Stimulated activated CD4-positive, alpha-beta T cell treated with anti-CD3 and anti-CD28 coated beads, TNF-alpha, amount 100 ng/mL, for 48 hours (primary cell): ENCODE data around the gene GPRIN3.
"Not testable (repeated sequence)": the region's sequence is repeated elsewhere in the genome, so short reads cannot be mapped to it uniquely, and the experiment has no call there.

ENCODE experiments used
- DNase-seq, 3 donors: peaks; one replicate each; pipeline ENCODE4 v3.0.0-alpha.2; 2020; ENCODE audit warnings: low read depth in 3 of 3

GPRIN3 gene

GRCh38 chr4:89312066-89312465, 4.5 kb upstream of the GPRIN3 start:
- no peak for DNase-seq

- no peak for DNase-seq
Measured at GRCh38 chr4:89311433-89311832, 3.8 kb upstream of the GPRIN3 start.

- not testable (repeated sequence) for DNase-seq
Measured at GRCh38 chr4:89309154-89309553, 1.6 kb upstream of the GPRIN3 start.

GRCh38 chr4:89308161-89308500, 531 bp upstream of the GPRIN3 start:
- DNase-seq = no peak

- no peak for DNase-seq
Measured at GRCh38 chr4:89307178-89307445, 488 bp downstream of the GPRIN3 start.

GRCh38 chr4:89306486-89307177, 968 bp downstream of the GPRIN3 start:
- no peak for DNase-seq

GRCh38 chr4:89305712-89306437, 1.7 kb downstream of the GPRIN3 start:
- no peak for DNase-seq

GRCh38 chr4:89305028-89305427, 2.6 kb downstream of the GPRIN3 start:
- DNase-seq = no peak

GRCh38 chr4:89303814-89304388, 3.7 kb downstream of the GPRIN3 start:
- DNase-seq = no peak

- DNase-seq = no peak
Measured at GRCh38 chr4:89303177-89303576, 4.4 kb downstream of the GPRIN3 start.

- DNase-seq = no peak
Measured at GRCh38 chr4:89301902-89302301, 5.7 kb downstream of the GPRIN3 start.

GRCh38 chr4:89301003-89301402, 6.6 kb downstream of the GPRIN3 start:
- DNase-seq = no peak

- no peak for DNase-seq
Measured at GRCh38 chr4:89300499-89300898, 7.1 kb downstream of the GPRIN3 start.

GRCh38 chr4:89300060-89300459, 7.5 kb downstream of the GPRIN3 start:
- no peak for DNase-seq

- no peak for DNase-seq
Measured at GRCh38 chr4:89299153-89299791, 8.3 kb downstream of the GPRIN3 start.

GRCh38 chr4:89298788-89299152, 8.8 kb downstream of the GPRIN3 start:
- DNase-seq = no peak

GRCh38 chr4:89298155-89298554, 9.4 kb downstream of the GPRIN3 start:
- DNase-seq = no peak

GRCh38 chr4:89296896-89297295, 10.7 kb downstream of the GPRIN3 start:
- DNase-seq = no peak

- DNase-seq = no peak
Measured at GRCh38 chr4:89296399-89296798, 11.2 kb downstream of the GPRIN3 start.

GRCh38 chr4:89295415-89295927, 12.1 kb downstream of the GPRIN3 start:
- no peak for DNase-seq

- no peak for DNase-seq
Measured at GRCh38 chr4:89294573-89295269, 12.9 kb downstream of the GPRIN3 start.

GRCh38 chr4:89293299-89293698, 14.3 kb downstream of the GPRIN3 start:
- no peak for DNase-seq
